Measurements from ENCODE around the gene LRRC27.
A peak's percentile ranks its signal among the peaks of the same experiment; 100 is the strongest.

Gene LRRC27

DNA sequence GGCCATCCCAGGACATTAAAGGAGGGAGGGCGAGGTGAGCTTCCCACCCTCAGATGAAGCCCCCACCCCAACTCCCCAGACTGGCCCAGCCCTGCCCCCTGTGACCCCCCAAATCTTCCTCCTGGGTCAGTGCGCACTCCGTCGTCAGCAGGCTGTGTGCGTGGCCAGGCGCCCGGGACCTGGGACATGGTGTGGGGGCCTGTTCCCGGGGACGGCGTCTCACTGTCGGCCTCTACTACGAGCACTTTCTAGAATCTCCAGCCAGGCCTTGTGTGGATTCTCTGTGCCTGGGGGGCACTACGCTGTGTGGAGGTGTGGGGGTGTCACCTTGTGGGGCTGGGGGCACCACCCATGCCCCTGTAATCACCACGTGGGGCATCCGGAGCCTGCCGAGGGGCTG is 74.8 kb downstream of the LRRC27 start:
- no peaks in the 10 kb centered on the region for H3K27me3 ChIP-seq (ENCODE audit: control insufficient read depth, insufficient read depth, low read length)
- H3K4me1 ChIP-seq (ENCODE audit: control insufficient read depth, insufficient read depth, low read length), result peaks cover 25% of the 10 kb centered on the region
- H3K27ac ChIP-seq (ENCODE audit: low read depth, low read length), result peak overlapping the region; percentile 81
- H3K9ac ChIP-seq (ENCODE audit: low read length), result peak overlapping the region; percentile 24
- no peak overlapping the region for H3K4me3 ChIP-seq (ENCODE audit: low read length)
- peaks cover 9% of the 10 kb centered on the region for H3K36me3 ChIP-seq (ENCODE audit: control insufficient read depth, insufficient read depth, low read length)

DNA sequence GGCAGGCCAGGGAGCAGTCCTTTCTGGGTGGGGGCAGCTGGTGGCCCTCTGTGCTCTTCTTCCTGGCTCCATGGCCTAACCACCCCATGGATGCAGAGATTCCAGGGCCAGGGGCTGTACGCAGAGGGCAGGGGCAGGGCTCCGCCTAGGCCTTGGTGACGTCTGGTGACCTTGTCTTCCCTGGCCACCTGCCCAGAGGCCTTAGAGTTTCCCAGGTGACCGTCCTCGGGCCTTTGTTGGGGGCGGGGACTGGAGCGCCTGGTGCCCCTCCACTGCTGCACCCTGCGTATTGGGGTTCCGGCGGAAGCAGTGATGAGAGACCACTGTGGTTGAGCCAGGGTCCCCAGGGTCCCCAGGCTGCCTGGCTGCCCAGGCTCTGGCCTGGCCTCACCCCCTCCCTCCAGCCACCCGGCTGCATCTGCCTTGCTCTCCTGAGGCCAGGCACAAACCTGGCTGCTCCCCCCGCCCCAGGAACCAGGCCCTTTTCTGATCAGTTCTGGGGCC is 75.3 kb downstream of the LRRC27 start:
- H3K4me1 ChIP-seq (ENCODE audit: control insufficient read depth, insufficient read depth, low read length), result peaks cover 30% of the 10 kb centered on the region
- H3K4me3 ChIP-seq (ENCODE audit: low read length), result peak overlapping the region; percentile 52

DNA sequence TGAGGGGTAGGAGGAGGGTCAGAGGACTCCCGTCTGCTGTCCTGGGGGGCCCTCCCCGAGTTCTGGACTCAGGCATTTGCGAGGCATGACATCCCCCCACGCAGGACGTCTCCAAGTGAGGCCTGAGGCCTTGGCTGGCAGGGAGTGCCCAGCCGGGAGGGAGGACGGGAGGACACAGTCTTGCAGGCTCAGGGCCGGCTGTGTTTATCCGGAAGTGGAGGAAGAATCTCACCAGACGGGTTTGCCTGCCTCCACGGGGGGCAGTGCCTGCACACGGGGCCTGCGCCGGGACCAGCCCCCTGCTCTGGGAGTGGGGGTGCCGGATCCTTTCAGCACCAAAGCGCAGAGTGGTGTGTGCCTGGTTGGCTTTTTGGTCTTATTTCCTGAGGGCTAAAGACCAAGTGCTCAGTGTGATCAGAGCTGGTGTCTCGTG is 75.9 kb downstream of the LRRC27 start:
- Histone ChIP-seq H3K27me3 (ENCODE audit: control insufficient read depth, insufficient read depth, low read length) (no peaks in the 10 kb centered on the region), H3K36me3 (ENCODE audit: control insufficient read depth, insufficient read depth, low read length) (peaks cover 10% of the 10 kb centered on the region), H3K4me1 (ENCODE audit: control insufficient read depth, insufficient read depth, low read length) (peaks cover 33% of the 10 kb centered on the region), H3K27ac (ENCODE audit: low read depth, low read length) (peak overlapping the region; percentile 81), H3K9ac (ENCODE audit: low read length) (peak overlapping the region; percentile 32), H3K4me3 (ENCODE audit: low read length) (peak overlapping the region; percentile 52)

More for the DNA sequence above, 75.3 kb downstream of the LRRC27 start:
- Histone ChIP-seq H3K27ac (ENCODE audit: low read depth, low read length) (peak overlapping the region; percentile 81), H3K36me3 (ENCODE audit: control insufficient read depth, insufficient read depth, low read length) (peaks cover 9% of the 10 kb centered on the region), H3K9ac (ENCODE audit: low read length) (peak overlapping the region; percentile 24), H3K27me3 (ENCODE audit: control insufficient read depth, insufficient read depth, low read length) (no peaks in the 10 kb centered on the region)

DNA sequence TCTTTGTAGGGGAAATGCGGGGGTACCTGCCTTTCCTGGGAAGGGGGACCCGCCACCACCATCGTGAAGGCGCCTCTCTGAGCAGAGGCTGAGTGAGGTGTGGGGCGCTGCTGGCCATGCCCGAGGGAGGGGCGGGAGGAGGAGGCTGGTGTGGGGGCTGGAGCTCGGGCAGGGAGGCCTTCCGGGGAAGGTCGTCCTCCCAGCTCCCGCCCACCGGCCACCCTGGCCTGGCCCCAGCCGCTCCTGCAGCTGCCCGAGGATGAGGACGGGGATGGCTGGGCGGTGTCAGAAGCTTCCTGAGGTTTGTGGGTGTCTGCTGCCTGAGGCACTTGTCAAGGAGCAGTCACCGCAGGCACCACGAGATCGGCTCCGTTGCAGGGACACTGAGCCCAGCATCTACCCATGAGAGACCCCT is 76.4 kb downstream of the LRRC27 start:
- Histone ChIP-seq H3K27me3 (ENCODE audit: control insufficient read depth, insufficient read depth, low read length) (no peaks in the 10 kb centered on the region), H3K27ac (ENCODE audit: low read depth, low read length) (peak overlapping the region; percentile 81), H3K9ac (ENCODE audit: low read length) (peak overlapping the region; percentile 32), H3K4me3 (ENCODE audit: low read length) (peak overlapping the region; percentile 52), H3K4me1 (ENCODE audit: control insufficient read depth, insufficient read depth, low read length) (peaks cover 33% of the 10 kb centered on the region), H3K36me3 (ENCODE audit: control insufficient read depth, insufficient read depth, low read length) (peaks cover 10% of the 10 kb centered on the region)

DNA sequence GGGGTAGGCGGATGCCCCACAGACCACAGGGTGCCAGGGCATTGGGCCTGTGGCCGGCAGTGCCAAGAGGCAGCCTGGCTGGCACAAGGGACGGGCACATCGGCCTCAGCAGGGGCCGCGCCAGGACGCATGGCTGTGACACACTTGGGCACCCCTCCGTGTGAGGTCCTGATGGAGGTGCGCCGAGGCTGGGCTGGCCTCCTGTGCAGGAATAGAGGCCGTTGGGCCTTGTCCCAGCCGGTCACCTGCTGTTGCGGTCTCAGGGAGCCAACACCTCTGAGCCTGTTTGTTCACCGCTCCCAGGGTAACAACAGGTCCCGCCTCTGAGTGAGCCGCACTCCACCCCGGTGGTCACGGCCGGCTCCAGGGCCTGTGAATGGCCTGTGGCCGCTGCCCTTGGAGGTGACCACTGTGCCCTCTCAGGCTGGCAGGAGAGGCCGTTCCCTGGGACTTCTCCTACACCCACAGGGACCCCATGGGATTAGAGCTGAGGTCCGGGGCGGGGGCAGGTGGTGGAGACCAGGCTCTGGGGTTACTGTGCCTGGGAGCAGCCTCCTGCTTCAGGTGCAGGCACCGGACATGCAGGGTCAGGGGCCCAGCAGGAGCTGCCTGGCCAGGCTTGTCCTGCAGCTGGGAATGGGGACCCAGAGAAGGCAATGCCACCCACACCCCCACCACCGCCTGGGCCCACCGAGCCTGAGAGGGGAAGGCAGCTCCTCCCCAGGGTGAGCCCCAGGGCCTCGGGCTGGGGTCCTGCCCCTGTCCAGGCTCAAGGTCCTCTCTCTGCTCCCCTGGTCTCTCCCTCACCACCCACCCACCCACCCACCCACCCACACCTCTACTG is 77.1 kb downstream of the LRRC27 start:
- peak overlapping the region; percentile 52 for H3K4me3 ChIP-seq (ENCODE audit: low read length)

DNA sequence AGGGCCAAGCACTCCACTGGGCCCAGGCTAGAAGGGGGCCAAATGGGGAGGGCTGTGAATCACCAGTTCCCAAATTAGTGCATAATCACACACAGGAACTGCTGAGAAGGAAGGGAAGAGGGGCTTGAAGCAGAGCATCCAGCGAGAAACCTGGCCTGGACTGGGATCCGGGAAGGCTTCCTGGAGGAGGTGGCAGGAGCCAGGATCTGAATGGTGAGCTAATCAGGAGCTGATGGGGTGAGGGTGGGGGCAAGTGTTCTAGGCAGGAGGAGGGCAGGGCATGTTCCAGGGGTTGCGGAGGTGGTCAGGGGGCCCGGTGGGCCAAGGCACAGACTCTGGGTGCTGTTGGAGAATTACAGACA is 77.7 kb downstream of the LRRC27 start:
- peaks cover 10% of the 10 kb centered on the region for H3K36me3 ChIP-seq (ENCODE audit: control insufficient read depth, insufficient read depth, low read length)
- no peaks in the 10 kb centered on the region for H3K27me3 ChIP-seq (ENCODE audit: control insufficient read depth, insufficient read depth, low read length)
- no peak overlapping the region for H3K27ac ChIP-seq (ENCODE audit: low read depth, low read length)
- peaks cover 37% of the 10 kb centered on the region for H3K4me1 ChIP-seq (ENCODE audit: control insufficient read depth, insufficient read depth, low read length)
- no peak overlapping the region for H3K9ac ChIP-seq (ENCODE audit: low read length)
- no peak overlapping the region for H3K4me3 ChIP-seq (ENCODE audit: low read length)

More for the DNA sequence above, 77.1 kb downstream of the LRRC27 start:
- Histone ChIP-seq H3K27ac (ENCODE audit: low read depth, low read length) (peak overlapping the region; percentile 81), H3K4me1 (ENCODE audit: control insufficient read depth, insufficient read depth, low read length) (peaks cover 37% of the 10 kb centered on the region), H3K9ac (ENCODE audit: low read length) (peak overlapping the region; percentile 18), H3K27me3 (ENCODE audit: control insufficient read depth, insufficient read depth, low read length) (no peaks in the 10 kb centered on the region), H3K36me3 (ENCODE audit: control insufficient read depth, insufficient read depth, low read length) (peaks cover 10% of the 10 kb centered on the region)

DNA sequence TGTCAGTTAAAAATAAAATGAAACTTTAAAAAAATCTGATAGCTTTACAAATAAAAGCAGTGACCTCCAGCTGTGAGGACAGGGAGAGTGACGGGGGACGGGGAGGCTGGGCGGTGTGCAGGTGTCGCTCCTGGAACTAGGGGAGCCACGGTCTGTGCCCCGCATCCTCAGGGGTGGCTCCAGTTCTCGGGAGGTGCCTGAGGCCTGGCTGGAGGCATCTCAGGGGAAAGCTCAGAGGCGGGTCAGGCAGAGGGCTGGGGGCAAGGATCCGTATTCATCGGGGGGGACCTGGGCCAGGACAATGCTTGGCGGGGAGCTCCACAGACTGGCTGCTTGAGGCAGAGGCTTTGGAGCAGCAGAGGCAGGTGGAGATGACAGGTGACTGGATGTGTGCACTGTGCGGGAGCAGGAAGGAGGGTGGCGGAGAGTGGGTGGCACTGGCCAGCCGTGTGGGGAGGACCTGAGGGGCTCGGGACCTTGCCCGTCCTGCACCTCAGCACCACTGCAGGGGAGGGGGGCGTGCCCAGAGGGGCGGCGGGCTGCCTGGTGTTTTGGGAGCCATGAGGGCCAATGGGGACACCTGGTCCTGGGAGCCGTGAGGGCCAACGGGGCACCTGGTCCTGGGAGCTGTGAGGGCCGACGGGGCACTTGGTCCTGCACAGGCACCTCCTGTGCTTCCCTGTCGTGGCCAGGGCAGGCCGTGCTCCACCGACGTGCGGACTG is 78.2 kb downstream of the LRRC27 start:
- peaks cover 10% of the 10 kb centered on the region for H3K36me3 ChIP-seq (ENCODE audit: control insufficient read depth, insufficient read depth, low read length)
- no peaks in the 10 kb centered on the region for H3K27me3 ChIP-seq (ENCODE audit: control insufficient read depth, insufficient read depth, low read length)
- H3K4me3 ChIP-seq (ENCODE audit: low read length), result no peak overlapping the region
- H3K4me1 ChIP-seq (ENCODE audit: control insufficient read depth, insufficient read depth, low read length), result peaks cover 37% of the 10 kb centered on the region
- no peak overlapping the region for H3K9ac ChIP-seq (ENCODE audit: low read length)
- H3K27ac ChIP-seq (ENCODE audit: low read depth, low read length), result peak overlapping the region; percentile 82

DNA sequence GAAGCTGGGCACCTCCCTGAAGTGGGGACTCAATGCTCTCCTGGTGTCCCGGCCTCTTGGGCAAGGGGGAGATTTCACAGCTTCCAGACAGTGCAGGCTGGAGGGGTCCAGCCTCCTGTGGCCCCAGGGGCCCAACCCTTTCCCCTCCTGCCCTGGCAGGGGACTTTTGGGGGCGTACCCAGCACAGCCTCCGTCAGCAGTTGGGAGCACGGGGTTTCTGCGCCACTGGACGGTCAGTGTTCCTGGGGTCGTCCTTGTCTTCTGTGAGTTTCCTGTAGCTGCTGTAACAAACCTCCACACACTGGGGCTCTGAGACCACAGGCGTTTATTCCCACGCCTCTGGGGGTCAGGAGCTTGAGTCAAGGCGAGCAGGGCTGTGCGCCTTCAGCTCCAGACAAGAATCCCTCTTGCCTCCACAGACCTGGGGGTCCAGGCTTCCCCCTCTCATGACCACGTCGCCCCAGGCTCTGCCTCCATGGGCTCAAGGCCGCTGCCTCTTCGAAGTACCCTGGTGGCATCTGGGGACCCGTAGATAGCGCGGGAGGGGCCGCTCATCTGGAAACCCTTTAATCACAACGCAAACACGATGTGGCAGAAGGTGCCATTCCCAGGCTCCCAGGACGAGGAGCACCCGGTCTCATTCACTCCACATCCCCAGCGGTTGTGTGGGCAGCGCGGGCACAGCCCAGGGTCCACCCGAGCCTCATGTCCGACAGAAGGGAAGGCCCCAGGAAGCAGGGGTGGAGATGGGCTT is 79.0 kb downstream of the LRRC27 start:
- H3K27me3 ChIP-seq (ENCODE audit: control insufficient read depth, insufficient read depth, low read length), result no peaks in the 10 kb centered on the region
- H3K27ac ChIP-seq (ENCODE audit: low read depth, low read length), result peak overlapping the region; percentile 82
- no peak overlapping the region for H3K9ac ChIP-seq (ENCODE audit: low read length)
- peaks cover 6% of the 10 kb centered on the region for H3K36me3 ChIP-seq (ENCODE audit: control insufficient read depth, insufficient read depth, low read length)
- H3K4me3 ChIP-seq (ENCODE audit: low read length), result peak overlapping the region; percentile 12
- peaks cover 37% of the 10 kb centered on the region for H3K4me1 ChIP-seq (ENCODE audit: control insufficient read depth, insufficient read depth, low read length)

DNA sequence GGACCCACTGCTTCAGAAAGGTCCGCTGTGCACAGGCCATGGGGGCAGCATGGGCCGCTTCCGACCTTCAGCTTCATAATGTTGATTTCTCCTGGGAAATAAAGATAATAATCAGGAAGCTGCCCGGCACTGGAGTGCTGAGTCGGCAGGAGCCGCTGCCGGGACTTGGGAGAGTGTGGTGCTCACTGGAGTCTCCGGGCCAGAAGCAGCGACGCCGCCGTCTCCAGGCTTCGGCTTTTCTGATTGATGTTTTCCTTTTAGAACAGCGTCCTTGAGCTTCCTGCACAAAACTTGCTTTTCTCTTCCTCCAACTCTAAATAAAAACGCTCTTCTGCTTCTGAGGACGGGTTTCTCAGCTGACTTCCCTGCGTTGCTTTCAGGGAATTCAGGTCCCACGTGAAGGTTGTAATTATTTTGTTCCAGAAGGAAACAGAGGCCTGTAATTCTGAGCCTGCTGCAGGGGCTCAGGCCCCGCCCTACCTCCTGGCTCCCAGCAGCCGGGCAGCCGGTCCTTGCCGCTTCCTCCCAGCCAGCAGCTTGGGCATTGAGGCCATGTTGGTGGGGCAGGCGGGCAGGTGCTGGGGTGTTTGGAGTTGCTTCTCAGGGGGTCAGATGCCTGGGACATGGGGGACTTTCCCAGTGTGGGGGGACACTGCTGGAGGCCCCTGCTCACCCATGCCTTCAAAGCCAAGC is 79.7 kb downstream of the LRRC27 start:
- peak overlapping the region; percentile 12 for H3K4me3 ChIP-seq (ENCODE audit: low read length)
- no peaks in the 10 kb centered on the region for H3K27me3 ChIP-seq (ENCODE audit: control insufficient read depth, insufficient read depth, low read length)
- peak overlapping the region; percentile 82 for H3K27ac ChIP-seq (ENCODE audit: low read depth, low read length)
- H3K9ac ChIP-seq (ENCODE audit: low read length), result no peak overlapping the region
- H3K4me1 ChIP-seq (ENCODE audit: control insufficient read depth, insufficient read depth, low read length), result peaks cover 37% of the 10 kb centered on the region
- H3K36me3 ChIP-seq (ENCODE audit: control insufficient read depth, insufficient read depth, low read length), result peaks cover 2% of the 10 kb centered on the region

DNA sequence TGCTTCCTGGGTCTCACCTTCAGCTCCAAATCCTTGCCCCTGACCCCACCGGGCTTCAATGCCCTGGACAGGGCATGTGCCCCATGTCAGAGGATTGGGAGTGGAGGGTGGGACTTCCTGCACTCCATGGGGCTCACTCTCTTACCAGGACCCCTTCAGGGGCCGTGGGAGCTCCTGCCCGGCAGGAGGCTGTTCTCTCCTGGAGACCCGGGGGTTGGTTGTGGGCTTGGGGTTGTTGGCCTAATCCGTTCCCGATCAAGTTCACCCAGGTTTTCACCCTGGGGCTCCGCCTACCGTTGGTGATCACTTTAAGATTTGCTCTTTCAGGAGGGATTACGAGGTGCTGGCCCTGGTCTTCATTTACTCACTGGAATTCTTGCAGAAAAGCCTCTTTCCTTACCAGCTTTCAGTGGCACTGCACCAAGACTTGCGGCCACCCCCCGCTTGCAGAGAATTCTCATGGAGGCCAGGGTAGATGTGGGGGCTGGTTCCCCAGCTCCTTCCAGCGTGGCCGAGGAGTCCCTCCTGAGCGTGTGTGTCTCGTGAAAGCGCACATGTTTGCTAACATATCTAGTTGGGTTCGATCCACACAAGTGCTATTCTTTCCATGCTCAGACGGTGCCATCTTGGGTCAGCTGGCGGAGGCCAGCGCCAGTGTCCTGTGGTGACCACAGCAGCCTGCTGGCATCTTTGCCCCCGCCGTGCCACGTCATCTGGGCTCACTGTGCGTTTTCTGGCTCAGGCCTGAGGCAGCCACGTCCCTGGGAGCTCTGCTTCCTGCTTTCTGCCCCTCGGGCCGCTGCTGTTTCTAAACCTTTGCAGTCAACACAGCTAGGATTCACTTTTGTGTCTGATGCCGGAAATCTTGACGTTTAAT is 80.6 kb downstream of the LRRC27 start:
- H3K9ac ChIP-seq (ENCODE audit: low read length), result no peak overlapping the region
- no peaks in the 10 kb centered on the region for H3K27me3 ChIP-seq (ENCODE audit: control insufficient read depth, insufficient read depth, low read length)
- H3K36me3 ChIP-seq (ENCODE audit: control insufficient read depth, insufficient read depth, low read length), result peaks cover 2% of the 10 kb centered on the region
- H3K4me3 ChIP-seq (ENCODE audit: low read length), result no peak overlapping the region
- peak overlapping the region; percentile 82 for H3K27ac ChIP-seq (ENCODE audit: low read depth, low read length)
- peaks cover 31% of the 10 kb centered on the region for H3K4me1 ChIP-seq (ENCODE audit: control insufficient read depth, insufficient read depth, low read length)
